Liver (tissue), 9 donors: ENCODE results near the gene CDH16. TPM values are rescaled to one million over a fixed set of nuclear protein-coding genes. Genes with fewer than 3 reads are reported as not detected.

Experiments used
- DNase-seq: peaks from one replicate; pipeline ENCODE4 v3.0.0-alpha.2; 2017; ENCODE audit warnings: low spot score
- H3K27ac ChIP-seq, 2 donors: one replicate each; pipeline ENCODE4 v1.7.0; 2013; ENCODE audit warnings: inconsistent platforms in 2 of 2, low read length in 2 of 2, control low read depth in 1 of 2, low read depth in 1 of 2, mild to moderate bottlenecking in 1 of 2
- H3K27me3 ChIP-seq, 4 donors: one replicate each; pipeline versions ENCODE4 v1.6.1 to v1.7.0; 2013; ENCODE audit warnings: low read length in 3 of 4, inconsistent platforms in 1 of 4, mild to moderate bottlenecking in 1 of 4, moderate library complexity in 1 of 4; ENCODE audit not compliant: control insufficient read depth in 4 of 4, insufficient read depth in 4 of 4
- H3K36me3 ChIP-seq, 4 donors: one replicate each; pipeline versions ENCODE4 v1.6.1 to v1.7.0; 2013; ENCODE audit warnings: low read length in 3 of 4, mild to moderate bottlenecking in 3 of 4, low read depth in 1 of 4, moderate library complexity in 1 of 4; ENCODE audit not compliant: control insufficient read depth in 4 of 4, insufficient read depth in 3 of 4
- H3K4me1 ChIP-seq, 4 donors: one replicate each; pipeline versions ENCODE4 v1.6.1 to v1.7.0; 2013; ENCODE audit warnings: low read length in 3 of 4, mild to moderate bottlenecking in 3 of 4, moderate library complexity in 1 of 4; ENCODE audit not compliant: control insufficient read depth in 4 of 4, insufficient read depth in 4 of 4
- H3K4me3 ChIP-seq, 3 donors: one replicate each; pipeline versions ENCODE4 v1.6.1 to v1.7.0; 2013; ENCODE audit warnings: low read length in 3 of 3, control low read depth in 1 of 3, low read depth in 1 of 3, mild to moderate bottlenecking in 1 of 3
- H3K9ac ChIP-seq, 2 donors: one replicate each; pipeline ENCODE4 v1.7.0; 2013; ENCODE audit warnings: low read length in 2 of 2, mild to moderate bottlenecking in 2 of 2, moderate library complexity in 2 of 2, control low read depth in 1 of 2, low read depth in 1 of 2
- H3K9me3 ChIP-seq, 4 donors: one replicate each; pipeline versions ENCODE4 v1.6.1 to v1.7.0; 2013; ENCODE audit warnings: low read length in 3 of 4; ENCODE audit not compliant: control insufficient read depth in 4 of 4
- EGR1 ChIP-seq, 2 donors: IDR thresholded peaks; 2 replicates each; pipeline ENCODE4 v1.6.1; 2016 to 2018; ENCODE audit warnings: antibody characterized with exemption in 2 of 2, low read depth in 2 of 2
- FOXA1 ChIP-seq: IDR thresholded peaks from 2 replicates; pipeline ENCODE4 v1.6.1; 2016; ENCODE audit warnings: antibody characterized with exemption
- FOXA2 ChIP-seq: IDR thresholded peaks from 2 replicates; pipeline ENCODE4 v1.6.1; 2016; ENCODE audit warnings: antibody characterized with exemption
- GABPA ChIP-seq, 2 donors: IDR thresholded peaks in 1 of 2; conservative IDR thresholded peaks in 1 of 2; 2 replicates each; pipeline ENCODE4 v1.6.1; 2016; ENCODE audit warnings: antibody characterized with exemption in 2 of 2, mild to moderate bottlenecking in 1 of 2, moderate library complexity in 1 of 2
- HNF4A ChIP-seq, 2 donors: conservative IDR thresholded peaks; 2 replicates each; pipeline ENCODE4 v1.6.1; 2016; ENCODE audit warnings: antibody characterized with exemption in 2 of 2, mild to moderate bottlenecking in 2 of 2
- HNF4G ChIP-seq: IDR thresholded peaks from 2 replicates; pipeline ENCODE4 v1.6.1; 2016; ENCODE audit warnings: antibody characterized with exemption
- JUND ChIP-seq, 2 donors: IDR thresholded peaks; 2 replicates each; pipeline ENCODE4 v1.6.1; 2016; ENCODE audit warnings: antibody characterized with exemption in 2 of 2
- NR2F2 ChIP-seq: IDR thresholded peaks from 2 replicates; pipeline ENCODE4 v1.6.1; 2016; ENCODE audit warnings: antibody characterized with exemption
- RAD21 ChIP-seq, 2 donors: IDR thresholded peaks; 2 replicates each; pipeline ENCODE4 v1.6.1; 2016; ENCODE audit warnings: antibody characterized with exemption in 2 of 2, mild to moderate bottlenecking in 2 of 2
- RXRA ChIP-seq, 2 donors: IDR thresholded peaks; 2 replicates each; pipeline ENCODE4 v1.6.1; 2017 to 2018; ENCODE audit warnings: antibody characterized with exemption in 2 of 2, mild to moderate bottlenecking in 1 of 2
- SP1 ChIP-seq: IDR thresholded peaks from 2 replicates; pipeline ENCODE4 v1.6.1; 2018; ENCODE audit warnings: antibody characterized with exemption, mild to moderate bottlenecking
- TAF1 ChIP-seq: conservative IDR thresholded peaks from 2 replicates; pipeline ENCODE4 v1.6.1; 2016; ENCODE audit warnings: antibody characterized with exemption, mild to moderate bottlenecking
- YY1 ChIP-seq: IDR thresholded peaks from 2 replicates; pipeline ENCODE4 v1.6.1; 2016; ENCODE audit warnings: antibody characterized with exemption, mild to moderate bottlenecking
- WGBS: extraction: QIAGEN DNeasy Blood & Tissue Kit; methylation state at CpG from one replicate; pipeline ENCODE4 v1.1.7; 2013; 5-methylcytosine and 5-hydroxymethylcytosine counted together
- polyA plus RNA-seq, 2 donors: library from polyadenylated mRNA; stranded (reverse) in 1 of 2; unstranded in 1 of 2; fragments of 200-250 nt in 1 of 2; fragments of >200 nt in 1 of 2; fragmentation: Nextera tagmentation in 1 of 2; extraction: Ambion mirVana in 1 of 2; gene quantifications; one replicate each; pipeline versions ENCODE4 v1.2.1 to v1.2.3, GENCODE V29; 2013 to 2015
- total RNA-seq, 2 donors: library from RNA; depleted of rRNA; stranded (reverse); fragments of >200 nt; gene quantifications; one replicate each; pipeline ENCODE4 v1.2.3, GENCODE V29; 2014
- TF ChIP-seq, protein P1 (sequence below): fragments of 150-350 bp; IDR thresholded peaks from 2 replicates; pipeline ENCODE4 v1.5.1; 2017; ENCODE audit warnings: improper control_type of control experiment, low read depth, low read length; ENCODE audit not compliant: missing input control
- TF ChIP-seq, protein P2 (sequence below): IDR thresholded peaks from 2 replicates; pipeline ENCODE4 v1.6.1; 2016; ENCODE audit warnings: antibody characterized with exemption
- TF ChIP-seq, protein P3 (sequence below): IDR thresholded peaks from 2 replicates; pipeline ENCODE4 v1.6.1; 2016; ENCODE audit warnings: antibody characterized with exemption
- TF ChIP-seq, protein P4 (sequence below): IDR thresholded peaks from 2 replicates; pipeline ENCODE4 v1.6.1; 2016; ENCODE audit warnings: antibody characterized with exemption
- donor health status: healthy.
- donor health status: healthy.
- donor health status: healthy.
- donor health status: healthy.
- donor health status: healthy.

CDH16 gene
- total and polyA plus RNA-seq, 4 donors = 0.56 TPM; not detected in 3

DNA sequence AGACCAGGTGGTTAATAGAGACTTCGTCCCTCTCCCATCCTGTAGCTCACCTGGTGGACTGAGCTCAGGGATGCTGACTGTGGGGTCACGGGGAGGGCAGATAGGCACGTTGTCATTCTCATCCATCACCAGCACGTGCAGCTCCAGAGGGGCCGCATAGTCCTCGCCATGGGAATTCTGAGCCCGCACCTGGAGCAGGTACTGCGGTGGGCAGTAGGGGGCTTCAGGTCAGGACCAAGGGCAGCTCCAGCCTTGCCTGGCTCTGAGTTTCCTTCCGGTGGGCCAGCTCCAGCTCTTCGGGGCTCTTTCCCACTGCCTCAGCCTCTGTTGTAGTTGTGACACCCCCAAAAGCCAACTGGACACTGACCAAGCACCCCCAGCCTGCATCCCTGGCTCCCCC, 5.6 kb downstream of the CDH16 start:
- Histone ChIP-seq H3K27me3 (no peaks in the 10 kb centered on the region), H3K4me1 (no peaks in the 10 kb centered on the region), H3K9ac (no peak overlapping the region), H3K27ac (no peak overlapping the region), H3K36me3 (no peaks in the 10 kb centered on the region), H3K4me3 (no peak overlapping the region), H3K9me3 (no peaks in the 10 kb centered on the region)
- DNase-seq = no peak
- TF ChIP-seq GABPA (IDR thresholded peaks at IDR 0.05 in 1 of 2, conservative IDR thresholded peaks at IDR 0.05 in 1 of 2) = no peak
- no peak for TF ChIP-seq FOXA1
- no peak for TF ChIP-seq SP1
- 70% methylated on average over 10 of the region's 10 CpGs for WGBS

DNA sequence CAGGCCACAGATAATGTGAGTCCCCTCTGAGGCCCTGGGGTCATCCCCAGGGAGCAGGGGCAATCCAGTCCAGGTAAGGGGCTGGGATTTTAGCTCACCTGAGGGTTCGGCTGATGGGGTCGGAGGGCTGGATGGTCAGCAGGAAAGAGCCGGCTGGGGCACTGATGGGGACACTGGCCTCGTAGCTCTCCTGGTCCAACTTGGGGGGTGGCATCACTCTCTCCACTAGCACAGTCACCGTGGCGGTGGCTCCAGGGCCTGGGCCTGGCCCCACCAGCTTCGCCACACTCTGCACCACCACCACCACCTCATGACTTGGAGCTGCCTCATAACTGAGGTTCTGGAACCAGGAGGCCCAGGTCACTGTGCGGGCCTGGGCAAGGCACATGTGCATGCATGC, 6.9 kb downstream of the CDH16 start:
- no peak overlapping the region for H3K4me3 ChIP-seq
- no peak for DNase-seq
- no peaks in the 10 kb centered on the region for H3K4me1 ChIP-seq
- H3K9me3 ChIP-seq = no peaks in the 10 kb centered on the region
- no peak overlapping the region for H3K9ac ChIP-seq
- no peaks in the 10 kb centered on the region for H3K36me3 ChIP-seq
- no peaks in the 10 kb centered on the region for H3K27me3 ChIP-seq
- 95% methylated on average over 8 of the region's 8 CpGs for WGBS
- TF ChIP-seq SP1 (no peak), EGR1 (IDR thresholded peaks at IDR 0.05; ENCODE audit: low read depth in 2 of 2) (no peak), HNF4G (no peak), HNF4A (conservative IDR thresholded peaks at IDR 0.05) (no peak), FOXA1 (no peak), FOXA2 (no peak), JUND (IDR thresholded peaks at IDR 0.05) (no peak)
- TF ChIP-seq, protein P1, sequence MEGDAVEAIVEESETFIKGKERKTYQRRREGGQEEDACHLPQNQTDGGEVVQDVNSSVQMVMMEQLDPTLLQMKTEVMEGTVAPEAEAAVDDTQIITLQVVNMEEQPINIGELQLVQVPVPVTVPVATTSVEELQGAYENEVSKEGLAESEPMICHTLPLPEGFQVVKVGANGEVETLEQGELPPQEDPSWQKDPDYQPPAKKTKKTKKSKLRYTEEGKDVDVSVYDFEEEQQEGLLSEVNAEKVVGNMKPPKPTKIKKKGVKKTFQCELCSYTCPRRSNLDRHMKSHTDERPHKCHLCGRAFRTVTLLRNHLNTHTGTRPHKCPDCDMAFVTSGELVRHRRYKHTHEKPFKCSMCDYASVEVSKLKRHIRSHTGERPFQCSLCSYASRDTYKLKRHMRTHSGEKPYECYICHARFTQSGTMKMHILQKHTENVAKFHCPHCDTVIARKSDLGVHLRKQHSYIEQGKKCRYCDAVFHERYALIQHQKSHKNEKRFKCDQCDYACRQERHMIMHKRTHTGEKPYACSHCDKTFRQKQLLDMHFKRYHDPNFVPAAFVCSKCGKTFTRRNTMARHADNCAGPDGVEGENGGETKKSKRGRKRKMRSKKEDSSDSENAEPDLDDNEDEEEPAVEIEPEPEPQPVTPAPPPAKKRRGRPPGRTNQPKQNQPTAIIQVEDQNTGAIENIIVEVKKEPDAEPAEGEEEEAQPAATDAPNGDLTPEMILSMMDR = no peak
- TF ChIP-seq, protein P2, sequence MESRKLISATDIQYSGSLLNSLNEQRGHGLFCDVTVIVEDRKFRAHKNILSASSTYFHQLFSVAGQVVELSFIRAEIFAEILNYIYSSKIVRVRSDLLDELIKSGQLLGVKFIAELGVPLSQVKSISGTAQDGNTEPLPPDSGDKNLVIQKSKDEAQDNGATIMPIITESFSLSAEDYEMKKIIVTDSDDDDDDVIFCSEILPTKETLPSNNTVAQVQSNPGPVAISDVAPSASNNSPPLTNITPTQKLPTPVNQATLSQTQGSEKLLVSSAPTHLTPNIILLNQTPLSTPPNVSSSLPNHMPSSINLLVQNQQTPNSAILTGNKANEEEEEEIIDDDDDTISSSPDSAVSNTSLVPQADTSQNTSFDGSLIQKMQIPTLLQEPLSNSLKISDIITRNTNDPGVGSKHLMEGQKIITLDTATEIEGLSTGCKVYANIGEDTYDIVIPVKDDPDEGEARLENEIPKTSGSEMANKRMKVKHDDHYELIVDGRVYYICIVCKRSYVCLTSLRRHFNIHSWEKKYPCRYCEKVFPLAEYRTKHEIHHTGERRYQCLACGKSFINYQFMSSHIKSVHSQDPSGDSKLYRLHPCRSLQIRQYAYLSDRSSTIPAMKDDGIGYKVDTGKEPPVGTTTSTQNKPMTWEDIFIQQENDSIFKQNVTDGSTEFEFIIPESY = no peak
- H3K27ac ChIP-seq = no peak overlapping the region

DNA sequence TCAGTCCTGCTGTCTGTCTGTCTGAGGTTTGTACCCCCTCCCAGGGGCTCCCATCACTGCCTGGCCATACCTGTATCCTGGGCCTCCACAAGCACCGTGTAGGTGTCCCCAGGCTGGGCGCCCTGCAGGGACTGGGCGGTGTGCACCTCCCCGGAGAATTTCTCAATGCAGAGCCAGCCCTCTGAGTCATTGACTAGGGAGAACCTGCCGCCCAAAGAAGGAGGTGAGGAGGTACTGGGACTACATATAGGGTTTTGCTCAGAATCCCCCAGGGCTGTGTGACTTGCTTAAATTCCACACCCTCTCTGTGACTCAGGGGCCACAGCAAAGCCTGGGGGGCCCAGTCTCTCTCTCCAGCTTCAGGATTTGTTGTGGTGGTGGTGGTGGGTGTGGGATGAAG, 7.6 kb downstream of the CDH16 start:
- H3K4me3 ChIP-seq = no peak overlapping the region
- no peak overlapping the region for H3K9ac ChIP-seq
- no peaks in the 10 kb centered on the region for H3K4me1 ChIP-seq
- no peaks in the 10 kb centered on the region for H3K9me3 ChIP-seq
- no peak overlapping the region for H3K27ac ChIP-seq
- WGBS = 83% methylated on average over 5 of the region's 5 CpGs
- no peaks in the 10 kb centered on the region for H3K36me3 ChIP-seq
- H3K27me3 ChIP-seq = no peaks in the 10 kb centered on the region
- DNase-seq = no peak
- TF ChIP-seq FOXA2 (no peak), HNF4A (conservative IDR thresholded peaks at IDR 0.05) (no peak), NR2F2 (no peak), RAD21 (IDR thresholded peaks at IDR 0.05) (no peak), RXRA (IDR thresholded peaks at IDR 0.05) (no peak), HNF4G (no peak), YY1 (no peak), SP1 (no peak), EGR1 (IDR thresholded peaks at IDR 0.05; ENCODE audit: low read depth in 2 of 2) (no peak), TAF1 (no peak), JUND (IDR thresholded peaks at IDR 0.05) (no peak), FOXA1 (no peak), GABPA (IDR thresholded peaks at IDR 0.05 in 1 of 2, conservative IDR thresholded peaks at IDR 0.05 in 1 of 2) (no peak)
- TF ChIP-seq, protein P3, sequence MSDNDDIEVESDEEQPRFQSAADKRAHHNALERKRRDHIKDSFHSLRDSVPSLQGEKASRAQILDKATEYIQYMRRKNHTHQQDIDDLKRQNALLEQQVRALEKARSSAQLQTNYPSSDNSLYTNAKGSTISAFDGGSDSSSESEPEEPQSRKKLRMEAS = no peak
- TF ChIP-seq, protein P2 = no peak
- TF ChIP-seq, protein P1 = no peak
- TF ChIP-seq, protein P4, sequence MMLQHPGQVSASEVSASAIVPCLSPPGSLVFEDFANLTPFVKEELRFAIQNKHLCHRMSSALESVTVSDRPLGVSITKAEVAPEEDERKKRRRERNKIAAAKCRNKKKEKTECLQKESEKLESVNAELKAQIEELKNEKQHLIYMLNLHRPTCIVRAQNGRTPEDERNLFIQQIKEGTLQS = no peak
